ENCODE results near the gene HSF5. TPM values are rescaled to one million over a fixed set of nuclear protein-coding genes. Genes with fewer than 3 reads are reported as not detected.
"Not testable (repeated sequence)": the region's sequence is repeated elsewhere in the genome, so short reads cannot be mapped to it uniquely, and the experiment has no call there.

The HSF5 gene
- total RNA-seq, 2 experiments from 2014 or later, result 0.22 TPM; not detected in 1

- Histone ChIP-seq H3K4me1 (ENCODE audit: insufficient read depth, low read length, poor library complexity, severe bottlenecking) (no peaks in the 10 kb centered on the region), H3K36me3 (ENCODE audit: insufficient read depth, low read length) (no peaks in the 10 kb centered on the region), H3K9me3 (ENCODE audit: low read length) (no peaks in the 10 kb centered on the region), H3K4me3 (ENCODE audit: low read depth, low read length, poor library complexity, severe bottlenecking) (no peak overlapping the region), H3K4me2 (ENCODE audit: low read length) (no peak overlapping the region), H3K79me2 (ENCODE audit: insufficient read depth, low read depth, low read length) (no peaks in the 10 kb centered on the region), H2AFZ (ENCODE audit: low read length) (no peak overlapping the region), H4K20me1 (ENCODE audit: insufficient read depth, low read length) (no peaks in the 10 kb centered on the region), H3K9me2 (ENCODE audit: insufficient read depth, low read length) (no peaks in the 10 kb centered on the region), H3K27ac (ENCODE audit: low read depth, low read length, poor library complexity, severe bottlenecking) (no peak overlapping the region)
- DNase-seq (ENCODE audit: low spot score), result no peak
- ChIA-PET CTCF (ENCODE audit: unreplicated experiment) (no interaction called here), POLR2A (no interaction called here)
- no peak for TF ChIP-seq EZH2phosphoT487 (IDR thresholded peaks at IDR 0.05; ENCODE audit: borderline replicate concordance, low read depth, low read length)
- TF ChIP-seq, protein P1, sequence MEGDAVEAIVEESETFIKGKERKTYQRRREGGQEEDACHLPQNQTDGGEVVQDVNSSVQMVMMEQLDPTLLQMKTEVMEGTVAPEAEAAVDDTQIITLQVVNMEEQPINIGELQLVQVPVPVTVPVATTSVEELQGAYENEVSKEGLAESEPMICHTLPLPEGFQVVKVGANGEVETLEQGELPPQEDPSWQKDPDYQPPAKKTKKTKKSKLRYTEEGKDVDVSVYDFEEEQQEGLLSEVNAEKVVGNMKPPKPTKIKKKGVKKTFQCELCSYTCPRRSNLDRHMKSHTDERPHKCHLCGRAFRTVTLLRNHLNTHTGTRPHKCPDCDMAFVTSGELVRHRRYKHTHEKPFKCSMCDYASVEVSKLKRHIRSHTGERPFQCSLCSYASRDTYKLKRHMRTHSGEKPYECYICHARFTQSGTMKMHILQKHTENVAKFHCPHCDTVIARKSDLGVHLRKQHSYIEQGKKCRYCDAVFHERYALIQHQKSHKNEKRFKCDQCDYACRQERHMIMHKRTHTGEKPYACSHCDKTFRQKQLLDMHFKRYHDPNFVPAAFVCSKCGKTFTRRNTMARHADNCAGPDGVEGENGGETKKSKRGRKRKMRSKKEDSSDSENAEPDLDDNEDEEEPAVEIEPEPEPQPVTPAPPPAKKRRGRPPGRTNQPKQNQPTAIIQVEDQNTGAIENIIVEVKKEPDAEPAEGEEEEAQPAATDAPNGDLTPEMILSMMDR (conservative IDR thresholded peaks at IDR 0.05; ENCODE audit: low read length), result no peak
- BruUV-seq (replicated peaks), result no TSS peak
- intact Hi-C loops (cut with micrococcal nuclease; ENCODE audit: unreplicated experiment), result no loop called here
Measured at GRCh38 chr17:58400826-58401225, 87.4 kb downstream of the HSF5 start.

DNA sequence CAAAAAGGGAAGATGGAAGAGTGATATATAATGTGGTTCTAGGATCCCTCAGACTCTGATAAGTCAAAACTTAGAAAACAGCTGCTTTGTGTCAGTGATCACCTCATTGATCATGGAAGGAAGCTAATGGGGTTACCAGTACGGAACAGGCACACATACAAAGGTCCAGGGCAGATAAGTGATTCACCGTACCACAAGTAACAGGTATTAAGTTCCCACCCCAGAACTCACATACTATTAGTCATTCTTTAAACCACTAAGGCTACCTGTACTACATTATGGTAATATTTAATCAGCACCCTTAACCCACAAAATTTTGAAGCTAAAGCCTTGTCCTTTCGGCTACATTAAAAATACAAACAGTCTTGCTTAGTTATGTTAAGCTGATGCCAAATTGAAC is 88.2 kb downstream of the HSF5 start:
- Histone ChIP-seq H3K9me3 (ENCODE audit: low read length) (no peaks in the 10 kb centered on the region), H3K79me2 (ENCODE audit: insufficient read depth, low read depth, low read length) (no peaks in the 10 kb centered on the region), H3K27ac (ENCODE audit: low read depth, low read length, poor library complexity, severe bottlenecking) (no peak overlapping the region), H4K20me1 (ENCODE audit: insufficient read depth, low read length) (no peaks in the 10 kb centered on the region), H3K9me2 (ENCODE audit: insufficient read depth, low read length) (no peaks in the 10 kb centered on the region), H2AFZ (ENCODE audit: low read length) (no peak overlapping the region), H3K4me2 (ENCODE audit: low read length) (no peak overlapping the region), H3K36me3 (ENCODE audit: insufficient read depth, low read length) (no peaks in the 10 kb centered on the region), H3K4me3 (ENCODE audit: low read depth, low read length, poor library complexity, severe bottlenecking) (no peak overlapping the region), H3K4me1 (ENCODE audit: insufficient read depth, low read length, poor library complexity, severe bottlenecking) (no peaks in the 10 kb centered on the region)
- TF ChIP-seq, protein P1 (conservative IDR thresholded peaks at IDR 0.05; ENCODE audit: low read length), result no peak
- no peak for TF ChIP-seq EZH2phosphoT487 (IDR thresholded peaks at IDR 0.05; ENCODE audit: borderline replicate concordance, low read depth, low read length)
- no peak for DNase-seq (ENCODE audit: low spot score)
- ChIA-PET CTCF (ENCODE audit: unreplicated experiment) (no interaction called here), POLR2A (interaction anchor here (0.5 to 0.6 kb wide), 2 partner anchors 41 to 78 kb away, joined by 3 read pairs; no protein-coding TSS in a partner anchor)
- BruUV-seq (replicated peaks), result no TSS peak
- intact Hi-C loops (cut with micrococcal nuclease; ENCODE audit: unreplicated experiment), result no loop called here

GRCh38 chr17:58398574-58399266 is 89.5 kb downstream of the HSF5 start:
- H3K36me3 ChIP-seq (ENCODE audit: insufficient read depth, low read length), result no peaks in the 10 kb centered on the region
- no peaks in the 10 kb centered on the region for H3K4me1 ChIP-seq (ENCODE audit: insufficient read depth, low read length, poor library complexity, severe bottlenecking)
- POLR2A ChIA-PET, result no interaction called here
- no peak for DNase-seq (ENCODE audit: low spot score)
- no peaks in the 10 kb centered on the region for H3K9me3 ChIP-seq (ENCODE audit: low read length)
- no TSS peak for BruUV-seq (replicated peaks)
- H3K27ac ChIP-seq (ENCODE audit: low read depth, low read length, poor library complexity, severe bottlenecking), result no peak overlapping the region
- H3K4me3 ChIP-seq (ENCODE audit: low read depth, low read length, poor library complexity, severe bottlenecking), result no peak overlapping the region
- H2AFZ ChIP-seq (ENCODE audit: low read length), result no peak overlapping the region
- H4K20me1 ChIP-seq (ENCODE audit: insufficient read depth, low read length), result no peaks in the 10 kb centered on the region
- no peaks in the 10 kb centered on the region for H3K79me2 ChIP-seq (ENCODE audit: insufficient read depth, low read depth, low read length)
- H3K9me2 ChIP-seq (ENCODE audit: insufficient read depth, low read length), result no peaks in the 10 kb centered on the region
- no peak overlapping the region for H3K4me2 ChIP-seq (ENCODE audit: low read length)
- intact Hi-C loops (cut with micrococcal nuclease; ENCODE audit: unreplicated experiment), result no loop called here
- CTCF ChIA-PET (ENCODE audit: unreplicated experiment), result no interaction called here
- no peak for TF ChIP-seq EZH2phosphoT487 (IDR thresholded peaks at IDR 0.05; ENCODE audit: borderline replicate concordance, low read depth, low read length)
- TF ChIP-seq, protein P1 (conservative IDR thresholded peaks at IDR 0.05; ENCODE audit: low read length), result no peak

- H3K36me3 ChIP-seq (ENCODE audit: insufficient read depth, low read length); H3K4me3 ChIP-seq (ENCODE audit: low read depth, low read length, poor library complexity, severe bottlenecking); H3K79me2 ChIP-seq (ENCODE audit: insufficient read depth, low read depth, low read length); H3K27ac ChIP-seq (ENCODE audit: low read depth, low read length, poor library complexity, severe bottlenecking); POLR2A ChIA-PET; H2AFZ ChIP-seq (ENCODE audit: low read length); BruUV-seq (replicated peaks); H3K4me2 ChIP-seq (ENCODE audit: low read length); H3K4me1 ChIP-seq (ENCODE audit: insufficient read depth, low read length, poor library complexity, severe bottlenecking); DNase-seq (ENCODE audit: low spot score); CTCF ChIA-PET (ENCODE audit: unreplicated experiment); H3K9me3 ChIP-seq (ENCODE audit: low read length); H4K20me1 ChIP-seq (ENCODE audit: insufficient read depth, low read length); H3K9me2 ChIP-seq (ENCODE audit: insufficient read depth, low read length); intact Hi-C loops (cut with micrococcal nuclease; ENCODE audit: unreplicated experiment): not testable (repeated sequence)
Measured at GRCh38 chr17:58397421-58397820, 90.8 kb downstream of the HSF5 start.
